HG03354 (cell line): ENCODE measurements around the gene SV2B.

Experiments
- ATAC-seq: cut with Tn5 transposase; IDR thresholded peaks from one replicate; pipeline ENCODE4 v1.9.1; 2021; ENCODE audit warnings: mild to moderate bottlenecking; ENCODE audit not compliant: unreplicated experiment, poor library complexity, severe bottlenecking

The SV2B gene

DNA sequence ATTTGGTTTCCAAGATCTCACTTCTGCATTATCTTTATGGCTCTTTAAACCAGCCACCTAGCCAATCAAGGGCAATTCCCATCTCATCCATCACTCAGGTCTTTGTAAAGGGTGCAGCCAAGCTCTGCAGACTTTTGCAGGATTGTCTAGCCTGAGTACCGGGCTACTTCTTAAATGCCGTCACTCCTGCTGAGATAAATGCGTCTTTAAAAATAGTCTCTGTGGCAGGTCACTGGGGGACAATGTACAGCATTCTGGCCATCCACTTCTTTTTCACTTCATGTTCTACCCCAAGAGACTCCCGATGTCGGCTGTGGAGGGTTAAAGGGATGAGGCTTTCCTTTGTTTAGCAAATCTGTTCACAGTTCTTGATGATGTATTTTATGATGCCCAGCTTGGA lies 194.7 kb downstream of the SV2B start:
- no peak for ATAC-seq

GRCh38 chr15:91298101-91298500 lies 198.0 kb downstream of the SV2B start:
- ATAC-seq, result no peak

DNA sequence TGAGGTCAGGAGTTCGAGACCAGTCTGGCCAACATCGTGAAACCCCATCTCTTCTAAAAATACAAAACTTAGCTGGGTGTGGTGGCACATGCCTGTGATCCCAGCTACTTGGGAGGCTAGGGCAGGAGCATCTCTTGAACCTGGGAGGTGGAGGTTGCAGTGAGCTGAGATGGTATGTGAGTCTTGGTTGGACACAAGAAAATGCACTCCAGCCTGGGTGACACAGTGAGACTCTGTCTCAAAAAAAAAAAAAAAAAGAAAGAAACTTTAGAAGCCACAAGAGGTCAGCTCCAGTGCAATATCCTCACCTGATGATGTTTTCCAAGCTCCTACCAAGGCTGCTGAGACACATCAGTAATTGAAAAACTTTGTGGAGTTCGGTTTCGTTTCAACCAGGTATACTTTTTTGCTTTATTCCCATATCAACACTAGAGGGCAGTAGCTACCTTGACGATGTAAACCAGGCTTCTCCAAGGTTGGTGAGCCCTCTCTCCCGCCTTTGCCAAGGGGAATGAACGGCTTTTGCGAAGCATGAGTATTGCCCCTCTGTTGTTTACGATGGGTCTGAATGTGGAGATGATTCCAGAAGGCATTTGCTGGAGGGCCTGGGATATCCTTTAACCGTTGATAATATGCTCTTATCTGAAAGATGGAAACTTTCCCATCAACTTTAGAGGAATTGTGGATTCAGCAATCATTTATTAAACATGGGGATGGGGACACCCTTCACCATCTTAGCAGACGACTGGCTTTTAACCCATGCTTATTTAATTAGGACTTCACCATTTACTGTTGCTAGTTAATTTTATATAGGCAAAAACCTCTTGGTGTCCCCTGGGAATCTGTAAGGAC lies 202.8 kb downstream of the SV2B start:
- ATAC-seq, result peak; percentile 72

DNA sequence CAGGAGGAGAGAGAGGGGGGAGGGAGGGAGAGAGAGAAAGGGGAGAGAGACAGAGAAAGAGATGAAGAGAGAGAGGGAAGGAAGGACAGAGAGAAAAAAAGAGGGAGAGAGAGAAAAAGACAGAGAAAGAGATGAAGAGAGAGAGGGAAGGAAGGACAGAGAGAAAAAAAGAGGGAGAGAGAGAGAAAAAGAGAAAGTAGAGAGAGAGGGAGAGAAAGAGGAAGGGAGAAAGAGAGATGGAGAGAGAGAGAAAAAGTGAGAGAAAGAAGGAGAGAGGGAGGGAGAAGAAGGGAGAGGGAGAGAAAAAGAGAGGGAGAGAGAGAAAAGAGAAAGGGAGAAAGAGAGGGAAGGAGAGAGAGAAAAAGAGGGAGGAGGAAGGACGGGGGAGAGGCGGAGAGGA lies 204.2 kb downstream of the SV2B start:
- no peak for ATAC-seq

GRCh38 chr15:91304786-91305185 lies 204.7 kb downstream of the SV2B start:
- ATAC-seq, result no peak

DNA sequence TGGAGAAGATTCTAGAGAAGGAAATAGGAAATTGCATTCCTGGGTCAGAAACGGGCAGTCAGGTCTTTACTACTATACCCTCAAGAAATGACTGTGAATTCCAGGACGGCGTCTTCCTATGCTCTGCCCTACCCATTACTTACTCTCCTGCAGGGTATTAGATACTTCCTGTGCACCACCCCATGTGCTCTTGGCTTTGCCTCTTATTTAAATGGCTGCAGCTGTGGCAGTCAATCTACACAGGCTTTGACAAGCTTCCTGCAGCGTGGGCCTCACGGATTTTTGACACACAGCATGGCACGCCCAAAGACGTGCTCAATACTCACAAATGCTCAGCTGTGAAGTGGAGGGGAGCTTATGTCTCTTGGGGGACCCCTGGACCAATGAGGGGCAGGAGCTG lies 206.1 kb downstream of the SV2B start:
- ATAC-seq, result no peak

GRCh38 chr15:91307601-91308000 lies 207.5 kb downstream of the SV2B start:
- ATAC-seq, result no peak

- ATAC-seq, result no peak
Measured at GRCh38 chr15:91308199-91308598, 208.1 kb downstream of the SV2B start.

GRCh38 chr15:91308855-91309254 lies 208.8 kb downstream of the SV2B start:
- no peak for ATAC-seq

GRCh38 chr15:91311986-91312385 lies 211.9 kb downstream of the SV2B start:
- ATAC-seq, result no peak

- ATAC-seq, result no peak
Measured at GRCh38 chr15:91316126-91316525, 216.1 kb downstream of the SV2B start.

DNA sequence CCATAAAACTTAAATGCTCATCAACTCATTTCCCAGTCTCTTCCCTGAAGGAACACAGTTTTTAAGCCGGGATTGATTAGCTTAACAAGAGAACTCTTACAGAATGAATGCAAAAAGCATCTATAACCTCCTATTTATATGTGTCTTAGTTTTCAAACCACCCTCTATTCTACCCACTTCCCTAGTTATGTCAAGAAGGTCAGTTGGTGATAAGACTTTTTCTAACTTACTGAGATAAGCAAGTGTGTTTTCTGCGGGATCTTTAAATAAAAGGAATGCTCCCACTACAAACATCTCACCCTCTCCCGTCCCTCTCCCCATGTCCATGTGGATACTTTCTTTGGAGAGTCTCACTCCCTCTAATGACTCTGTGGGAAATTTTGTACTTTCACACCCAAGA lies 218.5 kb downstream of the SV2B start:
- no peak for ATAC-seq

- ATAC-seq, result no peak
Measured at GRCh38 chr15:91318931-91319330, 218.9 kb downstream of the SV2B start.

GRCh38 chr15:91319371-91320059 lies 219.5 kb downstream of the SV2B start:
- ATAC-seq, result no peak

GRCh38 chr15:91320101-91320500 lies 220.0 kb downstream of the SV2B start:
- no peak for ATAC-seq

GRCh38 chr15:91329914-91330313 lies 229.9 kb downstream of the SV2B start:
- ATAC-seq, result no peak

- no peak for ATAC-seq
Measured at GRCh38 chr15:91331581-91331980, 231.5 kb downstream of the SV2B start.

DNA sequence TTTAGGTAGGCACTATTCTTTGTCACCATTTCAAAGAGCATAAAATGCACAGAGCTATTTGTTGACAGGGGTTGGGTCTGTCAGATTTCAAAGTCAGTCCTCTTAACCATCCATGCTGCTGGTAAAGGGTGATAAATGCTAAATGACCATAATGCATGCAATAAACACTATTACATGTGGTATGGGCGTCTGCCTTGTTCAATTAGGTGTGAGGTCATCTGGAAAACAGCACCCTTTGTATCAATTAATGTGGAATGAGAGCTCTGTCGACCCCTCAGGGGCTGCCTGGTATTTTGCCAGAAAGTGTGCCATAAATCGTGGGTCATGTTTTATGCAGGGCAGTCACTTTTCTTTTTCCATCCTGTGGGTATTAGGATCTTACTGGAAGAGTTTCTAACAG lies 235.6 kb downstream of the SV2B start:
- no peak for ATAC-seq

GRCh38 chr15:91336687-91337086 lies 236.6 kb downstream of the SV2B start:
- ATAC-seq, result no peak

GRCh38 chr15:91338766-91339165 lies 238.7 kb downstream of the SV2B start:
- ATAC-seq, result no peak

- ATAC-seq, result no peak
Measured at GRCh38 chr15:91342097-91342496, 242.0 kb downstream of the SV2B start.
